Stimulated activated CD4-positive, alpha-beta T cell treated with anti-CD3 and anti-CD28 coated beads, Interleukin-1b, Interleukin-23, amount 100 ng/mL, for 4 hours (primary cell): ENCODE data around the gene CNTN5.

Experiments used
- DNase-seq, 2 donors: peaks; one replicate each; pipeline ENCODE4 v3.0.0-alpha.2; 2020; ENCODE audit warnings: low read depth in 2 of 2

CNTN5 gene

GRCh38 chr11:99391245-99391644 is 370.5 kb downstream of the CNTN5 start:
- no peak for DNase-seq

- no peak for DNase-seq
Measured at GRCh38 chr11:99406345-99406744, 385.6 kb downstream of the CNTN5 start.

GRCh38 chr11:99410636-99411035 is 389.9 kb downstream of the CNTN5 start:
- no peak for DNase-seq

- DNase-seq: no peak
Measured at GRCh38 chr11:99418927-99419720, 398.4 kb downstream of the CNTN5 start.

- DNase-seq: no peak
Measured at GRCh38 chr11:99419991-99420390, 399.2 kb downstream of the CNTN5 start.

GRCh38 chr11:99422581-99423427 is 402.1 kb downstream of the CNTN5 start:
- DNase-seq: no peak

GRCh38 chr11:99423428-99423983 is 402.8 kb downstream of the CNTN5 start:
- DNase-seq: no peak

- DNase-seq: no peak
Measured at GRCh38 chr11:99424313-99425084, 403.8 kb downstream of the CNTN5 start.

GRCh38 chr11:99425596-99425995 is 404.8 kb downstream of the CNTN5 start:
- DNase-seq: no peak

- no peak for DNase-seq
Measured at GRCh38 chr11:99432677-99433076, 411.9 kb downstream of the CNTN5 start.

GRCh38 chr11:99443276-99443675 is 422.5 kb downstream of the CNTN5 start:
- DNase-seq: no peak

- DNase-seq: no peak
Measured at GRCh38 chr11:99446400-99446799, 425.7 kb downstream of the CNTN5 start.

GRCh38 chr11:99449345-99449744 is 428.6 kb downstream of the CNTN5 start:
- no peak for DNase-seq

- no peak for DNase-seq
Measured at GRCh38 chr11:99452075-99452474, 431.3 kb downstream of the CNTN5 start.

- no peak for DNase-seq
Measured at GRCh38 chr11:99461913-99462312, 441.2 kb downstream of the CNTN5 start.

GRCh38 chr11:99464985-99465384 is 444.2 kb downstream of the CNTN5 start:
- DNase-seq: no peak

GRCh38 chr11:99489581-99489980 is 468.8 kb downstream of the CNTN5 start:
- no peak for DNase-seq

- no peak for DNase-seq
Measured at GRCh38 chr11:99494065-99494464, 473.3 kb downstream of the CNTN5 start.

GRCh38 chr11:99501655-99502054 is 480.9 kb downstream of the CNTN5 start:
- no peak for DNase-seq

GRCh38 chr11:99505316-99505715 is 484.6 kb downstream of the CNTN5 start:
- DNase-seq: no peak

GRCh38 chr11:99505831-99506230 is 485.1 kb downstream of the CNTN5 start:
- no peak for DNase-seq

GRCh38 chr11:99509863-99510262 is 489.1 kb downstream of the CNTN5 start:
- DNase-seq: no peak
